GM21381 (cell line): ENCODE data around the gene CBR3.
"Not testable (repeated sequence)": the region's sequence is repeated elsewhere in the genome, so short reads cannot be mapped to it uniquely, and the experiment has no call there.

ENCODE experiments used
- ATAC-seq: cut with Tn5 transposase; IDR thresholded peaks from one replicate; pipeline ENCODE4 v1.9.1; 2021; ENCODE audit warnings: mild to moderate bottlenecking, moderate library complexity; ENCODE audit not compliant: unreplicated experiment

The CBR3 gene

DNA sequence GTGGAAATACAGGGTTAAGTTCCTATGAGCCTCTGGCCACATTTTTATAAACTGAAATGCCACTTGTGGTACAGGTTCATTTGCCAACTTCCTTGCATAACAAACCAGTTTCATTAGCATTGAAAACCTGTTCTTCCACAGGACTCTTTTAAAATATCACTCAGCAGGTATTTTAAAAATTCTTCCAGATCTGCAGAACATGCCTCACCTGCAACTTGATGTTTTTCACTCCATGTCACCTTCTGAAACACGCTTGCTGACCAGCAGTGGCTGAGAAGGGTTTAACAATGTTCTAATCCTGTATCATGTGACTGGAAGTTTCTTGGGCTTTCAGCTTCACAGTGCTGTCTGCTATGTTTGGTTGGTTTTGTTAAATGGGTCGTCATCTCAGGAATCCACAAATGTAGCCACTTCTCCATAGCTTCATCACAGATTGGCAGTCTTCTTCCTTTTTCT lies 17.6 kb upstream of the CBR3 start:
- no peak for ATAC-seq

DNA sequence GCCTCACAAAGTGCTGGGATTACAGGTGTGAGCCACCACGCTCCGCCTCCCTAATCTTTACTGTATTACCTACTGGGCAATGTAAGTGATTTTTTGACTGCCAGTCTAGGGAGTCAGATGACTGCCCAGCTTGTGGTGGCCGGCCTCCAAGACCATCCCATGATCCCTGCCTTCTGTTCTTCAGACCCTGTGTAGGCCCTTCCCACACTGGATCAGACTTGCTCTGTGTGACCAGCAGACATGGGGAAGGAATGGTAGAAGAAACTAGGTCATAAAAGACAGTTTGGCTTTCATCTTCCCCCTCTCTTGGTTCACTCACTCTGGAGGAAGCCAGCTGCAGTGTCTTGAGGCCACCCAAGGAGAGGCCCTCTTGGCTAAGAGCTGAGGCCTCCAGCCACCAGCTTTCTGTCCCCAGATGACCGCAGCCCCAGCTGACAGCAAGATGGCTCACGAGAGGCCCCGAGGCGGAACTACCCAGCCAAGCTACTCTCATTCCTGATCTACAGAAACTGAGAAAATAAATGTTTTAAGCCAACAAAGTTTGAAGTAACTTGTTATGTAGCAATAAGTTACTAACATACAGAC lies 14.5 kb upstream of the CBR3 start:
- ATAC-seq: no peak

DNA sequence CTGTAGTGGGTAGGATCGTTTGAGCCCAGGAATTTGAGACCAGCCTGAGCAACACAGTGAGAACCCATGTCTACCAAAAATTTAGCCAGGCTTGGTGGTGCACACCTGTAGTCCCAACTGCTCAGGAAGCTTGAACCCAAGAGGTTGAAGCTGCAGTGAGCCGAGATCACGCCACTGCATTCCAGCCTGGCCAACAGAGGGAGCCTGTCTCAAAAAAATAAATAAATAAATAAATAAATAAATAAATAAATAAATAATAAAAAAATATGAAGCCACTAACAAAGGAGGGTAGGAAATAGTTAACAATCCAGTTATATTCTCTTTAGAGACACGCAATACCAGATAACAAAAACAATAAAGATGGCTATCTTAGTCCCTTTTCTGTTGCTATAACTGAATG lies 11.9 kb upstream of the CBR3 start:
- ATAC-seq: no peak

DNA sequence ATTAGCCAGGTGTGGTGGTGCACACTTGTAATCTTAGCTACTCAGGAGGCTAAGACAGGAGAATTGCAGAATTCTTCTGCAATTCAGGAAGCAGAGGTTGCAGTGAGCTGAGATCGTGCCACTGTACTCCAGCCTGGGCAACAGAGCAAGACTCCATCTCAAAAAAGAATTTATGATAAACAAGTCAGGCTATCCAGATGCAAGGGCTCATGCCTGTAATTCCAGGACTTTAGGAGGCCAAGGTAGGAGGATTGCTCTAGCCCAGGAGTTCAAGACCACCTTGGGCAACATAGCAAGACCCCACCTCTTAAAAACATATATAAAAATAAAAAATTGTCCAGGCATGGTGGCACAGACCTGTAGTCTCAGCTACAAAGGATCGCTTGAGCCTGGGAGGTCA lies 10.5 kb upstream of the CBR3 start:
- no peak for ATAC-seq

DNA sequence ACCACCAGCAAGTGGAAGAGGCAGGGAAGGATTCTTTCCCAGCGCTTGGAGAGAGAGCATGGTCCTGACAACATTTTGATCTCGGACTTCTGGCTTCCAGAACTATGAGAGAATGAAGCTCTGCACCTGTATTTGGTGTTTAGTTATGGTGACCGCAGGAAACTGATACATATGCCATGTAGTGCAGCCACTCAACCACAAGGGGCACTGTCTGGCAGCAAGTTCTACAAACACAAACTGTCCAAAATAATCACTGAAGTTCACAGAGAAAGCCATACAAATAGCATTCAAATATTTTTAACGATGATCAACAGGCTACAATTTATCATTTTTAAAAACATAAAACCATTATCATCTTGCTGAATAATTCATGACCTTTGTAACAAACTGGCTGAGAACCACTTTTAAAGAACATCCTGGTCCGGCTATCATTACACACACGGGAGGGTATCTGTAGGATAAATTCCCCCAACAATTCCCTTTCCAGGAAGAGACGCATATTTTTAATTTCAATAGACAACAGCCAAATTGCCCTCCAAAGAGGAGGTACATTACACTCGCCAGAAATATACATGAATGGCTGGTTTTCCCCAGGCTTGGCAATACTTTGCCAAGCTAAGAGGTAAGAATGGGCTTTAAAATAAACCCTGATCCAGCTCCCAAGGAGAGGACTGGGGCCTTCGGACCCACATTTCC lies 9.2 kb upstream of the CBR3 start:
- no peak for ATAC-seq

DNA sequence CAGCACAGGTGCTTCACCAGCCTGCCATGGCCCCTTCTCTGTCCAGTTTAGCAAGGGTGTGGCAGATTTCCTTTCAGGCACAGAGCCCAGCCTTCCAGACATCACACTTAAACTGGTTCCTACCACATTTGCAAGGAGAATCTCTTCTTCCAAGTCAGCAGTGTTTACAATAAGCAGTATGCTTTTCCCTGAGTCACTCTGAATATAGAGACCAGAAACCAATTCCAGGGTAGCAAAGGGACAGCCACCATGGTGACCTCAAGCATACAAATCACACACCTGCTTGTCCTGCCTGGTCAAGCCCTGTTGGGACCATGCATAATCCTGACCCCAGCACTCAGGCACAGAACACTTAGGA lies 8.7 kb upstream of the CBR3 start:
- ATAC-seq: no peak

DNA sequence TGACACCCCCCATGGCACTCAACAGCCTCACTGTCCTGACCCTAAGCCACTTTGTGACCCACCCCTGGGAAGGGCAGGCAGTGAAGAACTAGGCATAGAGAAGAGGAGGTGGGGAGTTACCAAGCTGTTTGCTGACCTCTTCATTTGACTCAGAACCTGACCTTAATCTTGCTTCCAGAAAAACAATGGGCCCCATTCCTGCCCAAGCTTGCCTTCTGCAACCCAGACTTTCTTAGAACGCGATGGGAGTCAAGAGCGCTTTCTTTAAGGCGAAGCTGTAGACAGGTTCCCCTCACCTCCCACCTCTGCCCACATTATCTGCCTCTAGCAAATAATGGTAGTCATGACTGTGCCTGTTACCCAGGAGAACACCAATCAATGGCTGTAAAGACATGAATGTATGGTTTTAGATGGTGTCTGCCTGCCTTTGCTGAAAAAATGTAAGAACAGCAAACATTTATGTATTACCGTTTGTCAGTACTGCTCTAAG lies 8.2 kb upstream of the CBR3 start:
- ATAC-seq: no peak

DNA sequence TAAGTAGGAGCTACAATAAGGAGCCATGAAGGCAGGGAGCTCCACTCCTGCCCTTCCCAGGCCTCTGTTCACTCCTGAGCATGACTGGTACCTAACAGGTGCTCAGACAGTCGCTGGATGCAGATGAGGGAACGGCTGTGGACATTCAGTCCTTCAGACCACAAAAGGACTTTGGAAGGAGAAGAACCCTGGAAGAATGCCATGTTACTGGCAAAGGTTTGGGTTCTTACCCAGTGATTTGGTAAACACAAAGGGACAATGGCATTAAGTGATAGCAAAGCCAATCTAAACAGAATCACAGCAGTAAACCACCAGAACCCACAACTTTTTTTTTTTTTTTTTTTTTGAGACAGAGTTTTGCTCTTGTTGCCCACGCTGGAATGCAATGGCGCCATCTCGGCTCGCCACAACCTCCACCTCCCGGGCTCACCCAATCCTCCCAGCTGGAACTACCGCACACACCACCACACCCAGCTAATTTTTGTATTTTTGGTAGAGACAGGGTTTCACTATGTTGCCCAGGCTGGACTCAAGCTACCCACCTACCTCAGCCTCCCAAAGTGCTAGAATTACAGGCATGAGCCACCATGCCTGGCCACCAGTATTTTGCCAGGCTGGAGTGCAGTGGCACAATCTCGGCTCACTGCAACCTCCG lies 7.5 kb upstream of the CBR3 start:
- no peak for ATAC-seq

DNA sequence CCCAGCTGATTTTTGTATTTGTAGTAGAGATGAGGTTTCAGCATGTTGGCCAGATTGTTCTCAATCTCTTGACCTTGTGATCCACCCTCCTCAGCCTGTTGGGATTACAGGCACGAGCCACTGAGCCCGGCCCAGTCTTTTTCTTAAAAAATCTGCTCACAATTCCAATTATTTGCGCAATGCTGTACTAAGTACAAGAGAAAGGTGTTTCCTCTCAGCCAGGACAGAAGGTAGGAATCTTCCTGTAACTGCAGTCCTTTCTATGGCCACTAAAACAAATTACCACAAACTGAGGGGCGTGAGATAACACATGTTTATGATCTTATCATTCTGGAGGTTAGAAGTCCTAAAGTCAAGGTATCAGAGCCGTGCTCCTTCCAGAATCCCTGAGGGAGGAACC lies 6.9 kb upstream of the CBR3 start:
- ATAC-seq: no peak

DNA sequence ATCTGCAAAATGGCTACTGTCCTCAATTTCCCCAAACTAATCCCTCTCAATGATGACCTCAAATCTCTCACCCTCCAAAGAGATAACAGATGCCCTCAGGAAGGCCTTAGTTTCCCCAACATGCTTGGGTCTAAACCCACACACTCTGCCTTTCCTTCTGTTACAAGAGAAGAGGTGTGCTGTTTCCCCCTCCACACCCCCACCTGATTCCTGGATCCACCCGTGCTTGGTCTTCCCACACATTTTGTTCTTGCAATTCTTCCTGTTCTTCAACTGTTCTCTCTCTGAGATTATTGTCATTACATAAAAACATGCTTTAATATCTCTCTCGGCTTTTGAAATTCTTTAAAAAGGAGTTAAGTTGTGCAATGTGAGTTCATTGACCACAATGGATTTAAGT lies 5.7 kb upstream of the CBR3 start:
- no peak for ATAC-seq

DNA sequence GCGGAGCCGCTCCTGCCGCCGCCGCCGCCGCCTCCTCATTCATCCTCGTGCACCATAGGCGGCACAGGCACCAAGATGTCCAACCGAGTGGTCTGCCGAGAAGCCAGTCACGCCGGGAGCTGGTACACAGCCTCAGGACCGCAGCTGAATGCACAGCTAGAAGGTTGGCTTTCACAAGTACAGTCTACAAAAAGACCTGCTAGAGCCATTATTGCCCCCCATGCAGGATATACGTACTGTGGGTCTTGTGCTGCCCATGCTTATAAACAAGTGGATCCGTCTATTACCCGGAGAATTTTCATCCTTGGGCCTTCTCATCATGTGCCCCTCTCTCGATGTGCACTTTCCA lies 4.5 kb upstream of the CBR3 start:
- not testable (repeated sequence) for ATAC-seq

DNA sequence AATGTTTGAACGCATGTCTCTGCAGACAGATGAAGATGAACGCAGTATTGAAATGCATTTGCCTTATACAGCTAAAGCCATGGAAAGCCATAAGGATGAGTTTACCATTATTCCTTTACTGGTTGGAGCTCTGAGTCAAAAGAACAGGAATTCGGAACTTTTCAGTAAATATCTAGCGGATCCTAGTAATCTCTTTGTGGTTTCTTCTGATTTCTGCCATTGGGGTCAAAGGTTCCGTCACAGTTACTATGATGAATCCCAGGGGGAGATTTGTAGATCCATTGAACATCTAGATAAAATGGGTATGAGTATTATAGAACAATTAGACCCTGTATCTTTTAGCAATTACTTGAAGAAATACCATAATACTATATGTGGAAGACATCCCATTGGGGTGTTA lies 4.0 kb upstream of the CBR3 start:
- ATAC-seq: not testable (repeated sequence)

DNA sequence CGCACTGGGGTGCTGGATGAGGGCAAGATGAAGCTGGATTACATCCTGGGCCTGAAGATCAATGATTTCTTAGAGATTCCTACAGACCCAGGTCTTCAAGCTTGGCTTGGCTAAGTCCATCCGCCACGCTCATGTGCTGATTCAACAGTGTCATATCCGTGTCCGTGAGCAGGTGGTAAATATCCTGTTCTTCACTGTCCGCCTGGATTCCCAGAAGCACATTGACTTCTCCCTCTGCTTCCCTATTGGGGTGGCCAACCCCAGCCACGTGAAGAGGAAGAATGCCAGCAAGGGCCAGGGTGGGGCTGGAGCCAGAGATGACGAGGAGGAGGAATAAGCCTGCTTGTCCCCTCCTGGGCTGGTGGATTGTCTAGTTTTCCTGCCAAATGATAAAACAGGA lies 2.2 kb upstream of the CBR3 start:
- no peak for ATAC-seq

DNA sequence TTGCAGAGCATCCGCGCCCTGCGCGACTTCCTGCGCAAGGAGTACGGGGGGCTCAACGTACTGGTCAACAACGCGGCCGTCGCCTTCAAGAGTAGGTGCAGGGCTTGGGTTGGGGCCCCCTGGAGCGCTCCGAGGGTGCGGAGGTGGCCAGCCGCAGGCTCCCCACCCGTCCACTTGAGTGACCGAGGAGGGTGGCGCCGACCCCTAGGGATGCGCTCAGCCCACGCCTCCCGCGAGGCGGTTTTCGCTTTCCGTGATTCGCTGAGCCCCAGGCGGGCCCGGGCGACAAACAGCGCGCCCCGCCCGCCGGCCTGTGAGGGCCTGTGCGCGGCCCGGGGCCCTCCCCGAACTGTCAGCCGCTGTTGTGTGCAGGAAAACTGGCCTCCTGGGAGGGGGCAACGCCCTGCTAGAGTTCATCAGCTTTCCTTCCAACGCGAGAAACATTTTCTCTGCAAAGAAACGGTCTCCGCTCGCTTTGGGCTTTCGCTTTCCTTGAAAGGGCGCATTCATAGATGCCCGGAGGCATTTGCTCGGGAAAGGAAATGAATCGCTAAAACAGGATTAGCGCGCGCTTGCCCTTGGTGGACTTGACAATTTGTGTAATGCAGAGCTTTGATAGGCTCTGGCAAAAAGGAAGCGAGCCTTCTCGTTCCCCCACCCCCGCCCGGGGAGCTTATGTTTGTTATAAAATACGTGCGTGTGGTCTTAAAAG lies 668 bp downstream of the CBR3 start:
- peak; percentile 49 for ATAC-seq

DNA sequence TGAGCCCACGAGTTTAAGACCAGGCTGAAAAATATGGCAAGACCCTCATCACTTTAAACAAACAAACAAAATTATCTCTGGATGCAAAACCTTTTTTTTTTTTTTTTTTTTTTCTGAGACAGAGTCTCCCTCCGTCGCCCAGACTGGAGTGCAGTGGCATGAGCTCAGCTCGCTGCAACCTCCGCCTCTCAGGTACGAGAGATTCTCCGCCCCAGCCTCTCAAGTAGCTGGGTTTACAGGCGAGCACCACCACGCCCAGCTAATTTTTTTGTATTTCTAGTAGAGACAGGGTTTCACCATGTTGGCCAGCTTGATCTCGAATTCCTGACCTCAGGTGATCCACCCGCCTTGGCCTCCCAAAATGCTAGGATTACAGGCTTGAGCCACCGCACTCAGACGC lies 4.9 kb downstream of the CBR3 start:
- not testable (repeated sequence) for ATAC-seq

DNA sequence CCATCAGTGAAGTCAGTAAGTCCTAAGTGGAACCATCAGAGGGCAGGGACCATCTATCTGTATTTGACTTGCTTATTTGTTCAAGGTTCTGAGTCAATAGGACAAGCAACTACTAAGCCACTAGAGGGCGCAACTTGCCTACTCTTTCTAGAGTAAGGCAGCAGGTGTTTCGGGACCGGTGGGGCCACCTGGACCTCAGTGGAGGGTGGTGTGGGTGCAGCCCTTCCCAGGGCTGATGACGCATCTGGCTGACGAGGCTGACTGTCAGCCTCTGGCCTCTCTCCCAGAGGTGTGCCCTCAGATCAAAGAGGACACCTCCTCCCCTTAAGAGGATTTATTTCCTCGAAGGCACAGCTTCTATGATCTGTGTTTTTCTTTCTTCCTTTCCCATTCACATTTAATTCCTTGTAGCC lies 6.6 kb downstream of the CBR3 start:
- peak; percentile 90 for ATAC-seq

DNA sequence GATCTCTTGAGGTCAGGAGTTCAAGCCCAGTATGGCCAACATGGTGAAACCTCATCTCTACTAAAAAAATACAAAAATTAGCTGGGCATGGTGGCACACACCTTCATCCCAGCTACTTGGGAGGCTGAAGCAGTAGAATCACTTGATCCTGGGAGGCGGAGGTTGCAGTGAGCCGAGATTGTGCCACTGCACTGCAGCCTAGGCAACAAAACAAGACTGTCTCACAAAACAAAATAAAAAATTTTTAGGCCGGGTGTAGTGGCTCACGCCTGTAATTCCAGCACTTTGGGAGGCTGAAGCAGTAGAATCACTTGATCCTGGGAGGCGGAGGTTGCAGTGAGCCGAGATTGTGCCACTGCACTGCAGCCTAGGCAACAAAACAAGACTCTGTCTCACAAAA lies 9.4 kb downstream of the CBR3 start:
- not testable (repeated sequence) for ATAC-seq

DNA sequence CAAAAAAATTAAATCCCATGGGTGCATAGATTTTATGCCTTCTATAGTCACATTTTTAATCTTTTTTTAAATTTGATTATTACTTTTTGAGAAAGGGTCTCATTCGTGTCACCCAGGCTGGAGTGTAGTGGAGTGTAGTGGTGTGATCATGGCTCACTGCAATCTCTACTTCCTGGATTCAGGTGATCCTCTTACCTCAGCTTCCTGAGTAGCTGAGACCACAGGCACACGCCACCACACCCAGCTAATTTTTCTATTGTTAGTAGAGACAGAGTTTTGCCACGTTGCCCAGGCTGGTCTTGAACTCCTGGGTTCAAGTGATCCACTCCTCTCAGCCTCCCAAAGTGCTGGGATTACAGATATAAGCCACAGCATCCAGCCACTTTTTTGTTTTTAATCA lies 10.4 kb downstream of the CBR3 start:
- no peak for ATAC-seq

DNA sequence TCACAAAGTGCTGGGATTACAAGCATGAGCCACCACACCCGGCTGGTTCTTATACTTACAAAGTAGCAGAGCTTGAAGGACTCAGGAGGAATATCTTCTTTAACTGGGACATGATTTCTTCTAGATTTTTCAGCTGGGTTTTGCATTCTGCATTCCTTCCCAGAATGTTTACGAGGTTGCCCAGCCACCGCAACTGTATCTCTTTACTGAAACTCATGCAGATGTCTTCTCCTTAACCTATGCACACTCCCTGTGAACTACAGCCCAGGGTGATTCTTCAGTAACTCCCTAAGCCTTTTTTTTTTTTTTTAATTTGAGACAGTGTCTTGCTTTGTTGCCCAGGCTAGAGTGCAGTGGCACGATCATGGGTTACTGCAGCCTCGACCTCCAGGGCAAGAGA lies 13.0 kb downstream of the CBR3 start:
- ATAC-seq: no peak

DNA sequence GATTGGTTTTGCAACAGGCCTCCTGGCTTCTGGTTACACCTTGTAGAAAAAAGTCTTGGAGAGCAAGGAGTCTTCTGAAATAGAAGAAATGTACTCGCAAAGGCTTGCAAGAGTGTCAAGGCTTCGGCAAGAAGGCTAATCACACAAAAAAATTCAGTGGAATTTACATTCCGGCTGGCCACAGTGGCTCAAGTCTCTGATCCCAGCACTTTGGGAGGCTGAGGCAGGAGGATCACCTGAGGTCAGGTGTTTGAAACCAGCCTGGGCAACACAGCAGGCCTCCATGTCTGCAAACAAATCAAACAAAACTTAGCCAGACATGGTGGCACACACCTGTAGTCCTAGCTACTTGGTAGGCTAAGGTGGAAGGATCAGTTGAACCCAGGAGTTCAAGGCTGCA lies 14.0 kb downstream of the CBR3 start:
- no peak for ATAC-seq

DNA sequence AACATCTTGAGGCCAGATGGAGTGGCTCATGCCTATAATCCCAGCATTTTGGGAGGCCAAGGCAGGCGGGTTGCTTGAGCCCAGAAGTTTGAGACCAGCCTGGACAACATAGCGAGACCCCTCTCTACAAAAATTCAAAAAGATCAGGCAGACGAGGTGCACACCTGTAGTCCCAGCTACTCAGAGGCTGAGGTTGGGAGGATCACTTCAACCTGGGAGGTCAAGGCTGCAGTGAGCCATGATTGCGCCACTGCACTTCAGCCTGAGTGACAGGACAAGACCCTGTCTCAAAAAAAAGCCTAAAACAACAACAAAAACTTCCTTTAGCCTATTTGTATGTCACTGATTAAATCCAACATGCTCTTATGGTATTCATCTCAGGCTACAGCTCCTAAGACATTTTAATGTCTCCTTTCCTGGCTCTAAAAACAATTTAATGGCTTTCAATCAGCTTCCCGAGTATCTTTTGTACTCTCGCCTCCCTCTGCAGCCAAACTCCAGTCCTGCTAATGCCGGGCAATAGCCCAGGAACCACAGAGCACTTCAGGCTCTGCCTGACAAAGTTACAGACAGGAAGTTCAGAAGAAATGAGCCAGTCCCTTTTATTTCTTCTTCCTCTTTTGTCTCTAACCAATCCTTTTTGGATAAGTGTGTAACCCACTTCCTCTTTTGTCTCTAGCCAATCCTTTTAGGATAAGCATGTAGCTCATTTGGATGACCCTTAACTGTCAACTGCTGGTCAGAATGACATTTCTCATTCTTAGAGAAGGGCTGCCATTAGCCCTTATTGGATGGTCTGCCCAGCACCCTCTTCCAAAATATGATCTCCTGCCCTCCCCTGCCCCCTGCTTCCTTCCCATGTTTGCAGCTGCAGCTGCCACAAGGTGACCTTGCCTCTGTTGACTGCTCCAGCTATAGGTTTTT lies 15.2 kb downstream of the CBR3 start:
- ATAC-seq: peak; percentile 60
